GM10266 (cell line): ENCODE data around the gene KCNMA1.

Source experiments
- DNase-seq: peaks from one replicate; pipeline ENCODE4 v3.0.0; 2012; ENCODE audit errors: extremely low spot score
- CTCF ChIP-seq: IDR thresholded peaks from 2 replicates; pipeline ENCODE4 v1.5.1; 2012; ENCODE audit warnings: mild to moderate bottlenecking, low read depth; ENCODE audit not compliant: control insufficient read depth, insufficient read depth; ENCODE audit errors: missing control alignments

The KCNMA1 gene

GRCh38 chr10:77671594-77672252 lies 34.1 kb upstream of the KCNMA1 start:
- DNase-seq, result no peak
- no peak for TF ChIP-seq CTCF

GRCh38 chr10:77670817-77671443 lies 33.3 kb upstream of the KCNMA1 start:
- TF ChIP-seq CTCF, result no peak
- DNase-seq, result no peak

GRCh38 chr10:77669892-77670291 lies 32.3 kb upstream of the KCNMA1 start:
- TF ChIP-seq CTCF, result no peak
- no peak for DNase-seq

GRCh38 chr10:77667426-77668324 lies 30.1 kb upstream of the KCNMA1 start:
- no peak for DNase-seq
- no peak for TF ChIP-seq CTCF

- TF ChIP-seq CTCF, result no peak
- DNase-seq, result no peak
Measured at GRCh38 chr10:77666821-77667220, 29.2 kb upstream of the KCNMA1 start.

- no peak for TF ChIP-seq CTCF
Measured at GRCh38 chr10:77664696-77665095, 27.1 kb upstream of the KCNMA1 start.

More at GRCh38 chr10:77664696-77665095, 27.1 kb upstream of the KCNMA1 start:
- DNase-seq, result no peak
